Measurements from ENCODE around the gene TMEM202.
"Not testable (repeated sequence)": the region's sequence is repeated elsewhere in the genome, so short reads cannot be mapped to it uniquely, and the experiment has no call there.

TMEM202 gene

GRCh38 chr15:72398648-72399047 lies 543 bp downstream of the TMEM202 start:
- TF ChIP-seq, protein P1, sequence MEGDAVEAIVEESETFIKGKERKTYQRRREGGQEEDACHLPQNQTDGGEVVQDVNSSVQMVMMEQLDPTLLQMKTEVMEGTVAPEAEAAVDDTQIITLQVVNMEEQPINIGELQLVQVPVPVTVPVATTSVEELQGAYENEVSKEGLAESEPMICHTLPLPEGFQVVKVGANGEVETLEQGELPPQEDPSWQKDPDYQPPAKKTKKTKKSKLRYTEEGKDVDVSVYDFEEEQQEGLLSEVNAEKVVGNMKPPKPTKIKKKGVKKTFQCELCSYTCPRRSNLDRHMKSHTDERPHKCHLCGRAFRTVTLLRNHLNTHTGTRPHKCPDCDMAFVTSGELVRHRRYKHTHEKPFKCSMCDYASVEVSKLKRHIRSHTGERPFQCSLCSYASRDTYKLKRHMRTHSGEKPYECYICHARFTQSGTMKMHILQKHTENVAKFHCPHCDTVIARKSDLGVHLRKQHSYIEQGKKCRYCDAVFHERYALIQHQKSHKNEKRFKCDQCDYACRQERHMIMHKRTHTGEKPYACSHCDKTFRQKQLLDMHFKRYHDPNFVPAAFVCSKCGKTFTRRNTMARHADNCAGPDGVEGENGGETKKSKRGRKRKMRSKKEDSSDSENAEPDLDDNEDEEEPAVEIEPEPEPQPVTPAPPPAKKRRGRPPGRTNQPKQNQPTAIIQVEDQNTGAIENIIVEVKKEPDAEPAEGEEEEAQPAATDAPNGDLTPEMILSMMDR (IDR thresholded peaks at IDR 0.05; ENCODE audit: insufficient read depth, low read depth, low read length, missing control alignments), result no peak
- no peak for DNase-seq (ENCODE audit: low read depth)
- no peak overlapping the region for H3K4me3 ChIP-seq (ENCODE audit: low read depth, low read length)

GRCh38 chr15:72402726-72403125 lies 4.6 kb downstream of the TMEM202 start:
- no peak overlapping the region for H3K4me3 ChIP-seq (ENCODE audit: low read depth, low read length)
- no peak for DNase-seq (ENCODE audit: low read depth)
- TF ChIP-seq, protein P1 (IDR thresholded peaks at IDR 0.05; ENCODE audit: insufficient read depth, low read depth, low read length, missing control alignments), result no peak

- H3K4me3 ChIP-seq (ENCODE audit: low read depth, low read length), result no peak overlapping the region
- no peak for DNase-seq (ENCODE audit: low read depth)
Observed at GRCh38 chr15:72404356-72404755, 6.3 kb downstream of the TMEM202 start.

GRCh38 chr15:72404841-72405240 lies 6.7 kb downstream of the TMEM202 start:
- H3K4me3 ChIP-seq (ENCODE audit: low read depth, low read length), result no peak overlapping the region
- DNase-seq (ENCODE audit: low read depth), result no peak
- TF ChIP-seq, protein P1 (IDR thresholded peaks at IDR 0.05; ENCODE audit: insufficient read depth, low read depth, low read length, missing control alignments), result no peak

More at GRCh38 chr15:72404356-72404755, 6.3 kb downstream of the TMEM202 start:
- TF ChIP-seq, protein P1 (IDR thresholded peaks at IDR 0.05; ENCODE audit: insufficient read depth, low read depth, low read length, missing control alignments), result no peak

- TF ChIP-seq, protein P1 (IDR thresholded peaks at IDR 0.05; ENCODE audit: insufficient read depth, low read depth, low read length, missing control alignments), result no peak
- DNase-seq (ENCODE audit: low read depth), result no peak
- H3K4me3 ChIP-seq (ENCODE audit: low read depth, low read length), result no peak overlapping the region
Observed at GRCh38 chr15:72406936-72407335, 8.8 kb downstream of the TMEM202 start.

- TF ChIP-seq, protein P1 (IDR thresholded peaks at IDR 0.05; ENCODE audit: insufficient read depth, low read depth, low read length, missing control alignments), result no peak
- no peak for DNase-seq (ENCODE audit: low read depth)
- no peak overlapping the region for H3K4me3 ChIP-seq (ENCODE audit: low read depth, low read length)
Observed at GRCh38 chr15:72411111-72411510, 13.0 kb downstream of the TMEM202 start.

DNA sequence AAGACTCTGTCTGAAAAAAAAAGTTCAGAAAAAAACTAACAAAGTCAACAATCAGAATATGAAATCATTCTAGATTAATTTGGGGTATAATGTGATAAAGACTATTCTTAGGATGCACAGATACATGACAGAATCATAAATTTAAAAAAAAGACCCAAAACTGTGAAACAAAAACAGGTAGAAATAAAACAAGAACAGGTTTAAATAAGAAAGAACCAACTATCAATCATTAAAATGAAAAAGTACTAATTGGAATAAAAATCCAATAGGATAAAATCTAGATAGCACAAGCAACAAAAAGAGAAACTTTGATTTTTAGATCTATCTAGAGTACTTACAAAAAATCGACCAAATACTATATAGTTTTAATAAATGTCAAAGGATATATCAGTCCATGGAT lies 13.4 kb downstream of the TMEM202 start:
- H3K4me3 ChIP-seq (ENCODE audit: low read depth, low read length), result no peak overlapping the region
- TF ChIP-seq, protein P1 (IDR thresholded peaks at IDR 0.05; ENCODE audit: insufficient read depth, low read depth, low read length, missing control alignments), result no peak
- DNase-seq (ENCODE audit: low read depth), result no peak

DNA sequence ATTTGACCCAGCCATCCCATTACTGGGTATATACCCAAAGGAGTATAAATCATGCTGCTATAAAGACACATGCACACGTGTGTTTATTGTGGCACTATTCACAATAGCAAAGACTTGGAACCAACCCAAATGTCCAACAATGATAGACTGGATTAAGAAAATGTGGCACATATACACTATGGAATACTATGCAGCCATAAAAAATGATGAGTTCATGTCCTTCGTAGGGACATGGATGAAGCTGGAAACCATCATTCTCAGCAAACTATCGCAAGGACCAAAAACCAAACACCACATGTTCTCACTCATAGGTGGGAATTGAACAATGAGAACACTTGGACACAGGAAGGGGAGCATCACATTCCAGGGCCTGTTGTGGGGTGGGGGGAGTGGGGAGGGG lies 15.2 kb downstream of the TMEM202 start:
- H3K4me3 ChIP-seq (ENCODE audit: low read depth, low read length); DNase-seq (ENCODE audit: low read depth): not testable (repeated sequence)
